Measurements from ENCODE around the gene JPT1.

The JPT1 gene

DNA sequence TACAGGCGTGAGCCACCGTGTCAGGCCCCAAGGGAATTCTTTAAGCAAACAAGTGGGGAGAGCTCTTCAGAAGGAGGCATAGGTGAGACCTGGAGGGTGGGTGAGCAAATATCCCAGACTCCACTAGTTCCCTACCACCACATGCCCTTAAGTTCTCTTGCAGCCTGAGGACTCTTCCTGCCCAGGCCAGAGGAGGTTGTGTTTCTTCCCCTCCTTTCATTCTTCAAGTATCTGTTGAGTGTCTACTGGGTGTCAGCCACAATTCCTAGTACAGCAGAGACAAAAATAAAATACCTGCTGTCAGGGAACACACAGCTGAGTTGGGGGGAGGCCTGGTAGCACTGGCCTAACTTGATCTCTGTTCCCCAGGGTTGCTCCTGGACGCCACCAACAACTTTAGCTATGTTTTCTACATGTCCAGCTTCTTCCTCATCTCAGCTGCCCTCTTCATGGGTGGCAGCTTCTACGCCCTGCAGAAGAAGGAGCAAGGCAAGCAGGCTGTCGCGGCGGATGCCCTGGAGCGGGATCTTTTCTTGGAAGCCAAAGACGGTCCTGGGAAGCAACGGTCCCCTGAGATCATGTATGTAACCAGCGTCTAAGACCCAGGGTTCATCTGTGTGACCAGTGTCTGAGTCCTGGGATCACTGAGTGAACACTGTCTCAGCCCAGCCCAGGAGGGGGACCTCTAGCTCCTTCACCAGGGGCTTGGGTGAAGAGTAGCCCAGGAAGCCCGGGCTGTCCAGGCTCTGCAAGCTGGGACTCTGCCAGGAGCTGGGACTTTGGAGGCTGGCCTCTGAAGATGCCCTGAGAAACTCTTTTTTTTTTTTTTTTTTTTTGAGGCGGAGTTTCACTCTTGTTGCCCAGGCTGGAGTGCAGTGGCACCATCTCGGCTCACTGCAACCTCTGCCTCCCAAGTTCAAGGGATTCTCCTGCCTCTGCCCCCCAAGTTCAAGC, 50.4 kb downstream of the JPT1 start:
- H3K4me3 ChIP-seq (ENCODE audit: extremely low read depth, insufficient read depth, low read length, poor library complexity, severe bottlenecking): no peak overlapping the region
- 94 to 97% methylated on average over 10 to 11 of the region's 14 CpGs for WGBS, 2 experiments (ENCODE audit: insufficient coverage in 2 of 2)
- no peaks in the 10 kb centered on the region for H3K4me1 ChIP-seq (ENCODE audit: control insufficient read depth, insufficient read depth, low read length, poor library complexity, severe bottlenecking)
- no peak overlapping the region for H3K27ac ChIP-seq (ENCODE audit: low read depth, low read length, severe bottlenecking)
- H3K36me3 ChIP-seq (ENCODE audit: control insufficient read depth, insufficient read depth, low read length): peaks cover 19% of the 10 kb centered on the region
- H3K9me3 ChIP-seq (ENCODE audit: control insufficient read depth, low read length): no peaks in the 10 kb centered on the region

DNA sequence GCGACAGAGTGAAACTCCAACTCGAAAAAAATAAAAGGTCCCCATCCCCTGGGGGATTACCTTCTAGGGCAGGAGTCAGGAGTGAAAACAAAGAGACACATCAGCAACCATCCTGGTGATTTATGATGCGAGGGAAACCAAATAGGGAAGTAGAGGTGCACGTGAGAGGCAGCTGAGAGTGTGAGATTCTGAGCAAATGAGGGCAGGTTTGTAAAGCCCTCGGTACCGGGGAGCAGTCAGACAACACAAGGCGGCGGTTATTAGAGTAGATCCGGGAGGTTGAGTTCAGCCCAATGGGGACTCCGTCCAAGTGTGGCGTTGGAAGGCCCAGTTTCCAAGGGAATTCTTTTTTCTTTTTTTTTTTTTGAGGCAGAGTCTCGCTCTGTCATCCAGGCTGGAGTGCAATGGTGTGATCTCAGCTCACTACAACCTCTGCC, 51.9 kb downstream of the JPT1 start:
- no peaks in the 10 kb centered on the region for H3K4me1 ChIP-seq (ENCODE audit: control insufficient read depth, insufficient read depth, low read length, poor library complexity, severe bottlenecking)
- peaks cover 29% of the 10 kb centered on the region for H3K36me3 ChIP-seq (ENCODE audit: control insufficient read depth, insufficient read depth, low read length)
- no peak overlapping the region for H3K27ac ChIP-seq (ENCODE audit: low read depth, low read length, severe bottlenecking)
- WGBS, 2 experiments (ENCODE audit: insufficient coverage in 2 of 2): 79 to 80% methylated on average over 11 to 12 of the region's 12 CpGs
- H3K9me3 ChIP-seq (ENCODE audit: control insufficient read depth, low read length): no peaks in the 10 kb centered on the region
- no peak overlapping the region for H3K4me3 ChIP-seq (ENCODE audit: extremely low read depth, insufficient read depth, low read length, poor library complexity, severe bottlenecking)

DNA sequence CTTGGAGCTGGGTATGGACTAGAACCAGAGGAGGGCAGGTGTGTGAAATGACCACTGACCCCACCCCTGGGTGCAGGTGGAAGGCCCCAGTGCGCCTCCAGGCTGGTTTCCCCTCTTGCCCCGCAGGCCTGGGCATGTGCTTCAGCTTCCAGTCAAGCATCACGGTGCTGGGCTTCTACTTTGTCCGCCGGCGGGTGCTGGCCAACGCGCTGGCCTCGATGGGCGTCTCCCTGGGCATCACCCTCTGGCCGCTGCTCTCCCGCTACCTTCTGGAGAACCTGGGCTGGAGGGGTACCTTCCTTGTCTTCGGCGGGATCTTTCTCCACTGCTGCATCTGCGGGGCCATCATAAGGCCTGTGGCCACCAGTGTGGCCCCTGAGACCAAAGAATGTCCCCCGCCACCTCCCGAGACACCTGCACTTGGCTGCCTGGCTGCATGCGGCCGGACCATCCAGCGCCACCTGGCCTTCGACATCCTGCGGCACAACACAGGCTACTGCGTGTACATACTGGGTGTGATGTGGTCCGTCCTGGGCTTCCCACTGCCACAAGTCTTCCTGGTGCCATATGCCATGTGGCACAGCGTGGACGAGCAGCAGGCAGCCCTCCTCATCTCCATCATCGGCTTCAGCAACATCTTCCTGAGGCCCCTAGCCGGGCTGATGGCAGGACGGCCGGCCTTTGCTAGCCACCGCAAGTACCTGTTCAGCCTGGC, 54.3 kb downstream of the JPT1 start:
- Histone ChIP-seq H3K36me3 (ENCODE audit: control insufficient read depth, insufficient read depth, low read length) (peaks cover 29% of the 10 kb centered on the region), H3K4me1 (ENCODE audit: control insufficient read depth, insufficient read depth, low read length, poor library complexity, severe bottlenecking) (peaks cover 3% of the 10 kb centered on the region), H3K4me3 (ENCODE audit: extremely low read depth, insufficient read depth, low read length, poor library complexity, severe bottlenecking) (no peak overlapping the region), H3K27ac (ENCODE audit: low read depth, low read length, severe bottlenecking) (no peak overlapping the region), H3K9me3 (ENCODE audit: control insufficient read depth, low read length) (no peaks in the 10 kb centered on the region)
- 97 to 99% methylated on average over 30 to 31 of the region's 31 CpGs for WGBS, 2 experiments (ENCODE audit: insufficient coverage in 2 of 2)

DNA sequence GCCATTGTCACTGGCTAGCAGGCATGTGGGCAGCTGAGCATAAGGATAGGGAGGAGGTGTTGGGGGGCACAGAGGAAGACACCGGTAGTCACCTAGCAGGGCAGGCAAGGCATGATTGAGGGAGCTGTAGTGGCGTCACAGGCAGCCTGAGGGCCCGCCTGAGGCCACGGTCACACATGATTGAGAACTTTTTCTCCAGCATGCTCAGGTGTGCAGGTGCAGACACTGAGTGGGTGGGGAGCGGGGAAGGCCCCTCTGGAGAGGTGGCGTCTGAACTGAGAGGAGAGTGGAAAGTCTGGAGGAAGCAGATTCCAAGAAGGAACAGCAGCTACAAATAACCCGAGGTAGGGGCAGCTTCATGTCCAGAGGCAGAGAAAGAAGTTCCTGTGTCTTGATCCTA, 55.5 kb downstream of the JPT1 start:
- H3K4me1 ChIP-seq (ENCODE audit: control insufficient read depth, insufficient read depth, low read length, poor library complexity, severe bottlenecking): peaks cover 3% of the 10 kb centered on the region
- no peaks in the 10 kb centered on the region for H3K9me3 ChIP-seq (ENCODE audit: control insufficient read depth, low read length)
- H3K36me3 ChIP-seq (ENCODE audit: control insufficient read depth, insufficient read depth, low read length): peaks cover 29% of the 10 kb centered on the region
- WGBS, 2 experiments (ENCODE audit: insufficient coverage in 2 of 2): 81 to 88% methylated on average over 6 to 7 of the region's 7 CpGs
- H3K27ac ChIP-seq (ENCODE audit: low read depth, low read length, severe bottlenecking): no peak overlapping the region
- H3K4me3 ChIP-seq (ENCODE audit: extremely low read depth, insufficient read depth, low read length, poor library complexity, severe bottlenecking): no peak overlapping the region

DNA sequence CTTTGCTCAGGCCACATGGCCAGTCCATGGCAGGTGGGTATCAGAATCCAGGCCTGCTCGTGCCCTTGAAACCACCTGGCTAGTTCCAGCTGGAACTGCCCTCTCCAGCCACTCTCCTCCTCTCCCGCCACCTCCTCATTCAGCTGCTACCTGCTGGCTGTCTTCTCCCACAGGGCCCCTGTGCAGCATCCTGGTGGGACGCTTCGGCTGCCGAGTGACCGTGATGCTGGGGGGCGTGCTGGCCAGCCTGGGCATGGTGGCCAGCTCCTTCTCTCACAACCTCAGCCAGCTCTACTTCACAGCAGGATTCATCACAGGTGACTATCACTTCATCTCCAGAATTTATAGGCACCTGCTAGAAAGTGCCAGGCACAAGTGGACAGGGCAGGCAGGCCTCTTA, 56.4 kb downstream of the JPT1 start:
- Histone ChIP-seq H3K4me1 (ENCODE audit: control insufficient read depth, insufficient read depth, low read length, poor library complexity, severe bottlenecking) (peaks cover 3% of the 10 kb centered on the region), H3K36me3 (ENCODE audit: control insufficient read depth, insufficient read depth, low read length) (peaks cover 29% of the 10 kb centered on the region), H3K4me3 (ENCODE audit: extremely low read depth, insufficient read depth, low read length, poor library complexity, severe bottlenecking) (no peak overlapping the region), H3K9me3 (ENCODE audit: control insufficient read depth, low read length) (no peaks in the 10 kb centered on the region), H3K27ac (ENCODE audit: low read depth, low read length, severe bottlenecking) (no peak overlapping the region)
- WGBS, 2 experiments (ENCODE audit: insufficient coverage in 2 of 2): 88 to 100% methylated on average over 7 of the region's 7 CpGs

DNA sequence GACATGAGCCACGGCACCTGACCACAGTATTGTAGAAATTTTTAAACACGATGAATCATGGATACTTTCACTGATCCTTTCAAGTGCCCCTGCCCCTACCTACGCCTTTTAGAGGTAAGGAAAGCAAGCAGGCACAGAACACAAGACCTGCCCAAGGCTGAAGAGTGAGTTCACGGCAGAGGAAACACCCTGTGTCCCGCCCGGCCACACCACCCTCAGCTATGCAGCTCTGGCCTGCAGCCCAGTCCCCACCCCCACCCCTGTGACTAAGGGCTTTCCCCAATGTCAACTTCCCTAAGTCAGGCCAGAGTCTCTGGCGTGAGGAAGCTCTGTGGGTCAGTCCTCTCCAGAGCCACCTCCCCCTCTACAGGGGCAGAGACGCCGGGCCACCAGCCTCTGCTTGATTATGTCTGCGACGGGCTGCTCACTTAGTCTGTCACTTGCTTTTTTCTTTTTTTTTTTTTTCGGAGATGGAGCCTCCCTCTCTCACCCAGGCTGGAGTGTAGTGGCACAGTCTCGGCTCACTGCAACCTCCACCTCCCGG, 58.2 kb downstream of the JPT1 start:
- H3K4me3 ChIP-seq (ENCODE audit: extremely low read depth, insufficient read depth, low read length, poor library complexity, severe bottlenecking): no peak overlapping the region
- H3K36me3 ChIP-seq (ENCODE audit: control insufficient read depth, insufficient read depth, low read length): peaks cover 29% of the 10 kb centered on the region
- peaks cover 12% of the 10 kb centered on the region for H3K4me1 ChIP-seq (ENCODE audit: control insufficient read depth, insufficient read depth, low read length, poor library complexity, severe bottlenecking)
- WGBS, 2 experiments (ENCODE audit: insufficient coverage in 2 of 2): 74 to 75% methylated on average over 11 of the region's 14 CpGs
- peak overlapping the region; percentile 59 for H3K27ac ChIP-seq (ENCODE audit: low read depth, low read length, severe bottlenecking)
- no peaks in the 10 kb centered on the region for H3K9me3 ChIP-seq (ENCODE audit: control insufficient read depth, low read length)

DNA sequence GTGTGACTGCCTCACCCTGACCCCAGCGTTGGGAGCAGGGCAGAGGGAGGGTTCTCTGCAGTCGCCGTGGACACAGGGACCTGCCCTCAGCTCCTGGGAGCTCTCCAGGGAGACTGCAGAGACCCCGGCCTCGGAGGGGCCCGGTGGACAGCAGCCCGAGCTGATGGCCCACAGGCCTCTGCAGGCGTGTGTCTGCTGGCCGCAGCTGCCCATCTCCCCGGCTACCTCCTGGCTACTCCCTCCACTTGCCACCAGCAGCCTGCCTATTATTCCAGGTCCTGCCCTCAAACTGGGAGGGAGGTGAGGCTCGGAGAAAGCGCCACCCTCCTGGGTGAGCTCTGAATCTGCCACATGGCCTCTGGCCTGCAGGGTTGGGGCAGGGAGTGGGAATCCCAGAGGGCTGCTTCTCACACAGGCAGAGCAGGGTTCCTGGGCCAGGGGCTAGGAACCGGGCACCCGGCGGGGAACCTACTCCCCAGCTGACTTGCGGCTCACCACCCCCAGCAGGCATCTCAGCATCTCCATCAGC, 59.4 kb downstream of the JPT1 start:
- 76 to 86% methylated on average over 14 to 16 of the region's 16 CpGs for WGBS, 2 experiments (ENCODE audit: insufficient coverage in 2 of 2)
- no peaks in the 10 kb centered on the region for H3K9me3 ChIP-seq (ENCODE audit: control insufficient read depth, low read length)
- H3K27ac ChIP-seq (ENCODE audit: low read depth, low read length, severe bottlenecking): peak overlapping the region; percentile 36
- H3K4me3 ChIP-seq (ENCODE audit: extremely low read depth, insufficient read depth, low read length, poor library complexity, severe bottlenecking): no peak overlapping the region
- peaks cover 15% of the 10 kb centered on the region for H3K4me1 ChIP-seq (ENCODE audit: control insufficient read depth, insufficient read depth, low read length, poor library complexity, severe bottlenecking)
- H3K36me3 ChIP-seq (ENCODE audit: control insufficient read depth, insufficient read depth, low read length): peaks cover 20% of the 10 kb centered on the region

DNA sequence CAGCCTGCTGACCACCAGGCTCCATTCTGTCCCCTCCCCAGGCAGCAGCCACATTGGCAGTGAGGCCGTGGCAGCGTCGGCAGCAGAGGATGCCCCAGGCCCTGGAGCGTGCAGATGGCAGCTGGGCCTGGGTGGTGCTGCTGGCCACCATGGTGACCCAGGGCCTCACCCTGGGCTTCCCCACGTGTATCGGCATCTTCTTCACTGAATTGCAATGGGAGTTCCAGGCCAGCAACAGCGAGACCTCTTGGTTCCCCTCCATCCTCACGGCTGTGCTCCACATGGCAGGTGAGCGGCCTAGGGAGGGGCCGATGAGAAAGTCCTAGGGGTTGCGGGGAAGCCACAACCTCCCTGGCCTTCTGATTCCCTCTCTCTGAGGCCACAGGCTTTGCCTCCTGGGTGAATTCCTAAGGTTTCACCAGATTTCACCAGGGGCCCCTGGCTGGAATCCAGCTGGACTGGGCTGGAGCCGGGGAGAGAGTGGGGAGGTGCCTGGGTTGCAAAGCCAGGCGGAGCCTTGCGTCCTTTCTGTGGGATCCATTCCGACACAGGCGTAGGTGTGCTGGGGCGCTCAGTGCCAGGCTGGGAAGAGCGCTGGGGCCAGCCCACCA, 60.7 kb downstream of the JPT1 start:
- 94 to 96% methylated on average over 17 to 18 of the region's 18 CpGs for WGBS, 2 experiments (ENCODE audit: insufficient coverage in 2 of 2)
- Histone ChIP-seq H3K9me3 (ENCODE audit: control insufficient read depth, low read length) (no peaks in the 10 kb centered on the region), H3K36me3 (ENCODE audit: control insufficient read depth, insufficient read depth, low read length) (peaks cover 10% of the 10 kb centered on the region), H3K27ac (ENCODE audit: low read depth, low read length, severe bottlenecking) (no peak overlapping the region), H3K4me3 (ENCODE audit: extremely low read depth, insufficient read depth, low read length, poor library complexity, severe bottlenecking) (no peak overlapping the region), H3K4me1 (ENCODE audit: control insufficient read depth, insufficient read depth, low read length, poor library complexity, severe bottlenecking) (peaks cover 20% of the 10 kb centered on the region)

DNA sequence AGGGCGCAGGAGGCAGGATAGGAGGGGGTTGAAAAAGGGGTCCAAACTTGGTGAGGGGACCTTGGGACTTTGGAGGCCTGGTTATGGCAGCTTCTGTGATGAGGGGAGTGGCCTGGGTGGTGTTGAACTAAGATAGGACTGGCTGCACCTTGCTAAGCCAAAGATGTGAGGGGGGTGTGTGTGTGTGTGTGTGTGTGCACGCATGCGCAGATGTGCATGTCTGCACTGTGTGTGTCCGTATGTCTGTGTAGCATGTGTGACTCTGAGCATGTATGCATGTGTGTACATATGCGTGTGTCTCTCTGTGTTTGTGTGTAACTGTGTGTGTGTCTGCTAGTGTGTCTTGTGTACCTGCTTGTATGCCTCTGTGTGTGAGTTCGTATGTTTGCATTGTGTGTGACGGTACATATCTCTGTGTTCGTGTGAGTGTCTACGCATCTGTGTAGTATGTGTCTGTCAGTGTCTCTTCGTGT, 62.4 kb downstream of the JPT1 start:
- H3K4me1 ChIP-seq (ENCODE audit: control insufficient read depth, insufficient read depth, low read length, poor library complexity, severe bottlenecking): peaks cover 24% of the 10 kb centered on the region
- H3K4me3 ChIP-seq (ENCODE audit: extremely low read depth, insufficient read depth, low read length, poor library complexity, severe bottlenecking): no peak overlapping the region
- no peak overlapping the region for H3K27ac ChIP-seq (ENCODE audit: low read depth, low read length, severe bottlenecking)

More for the DNA sequence above, 62.4 kb downstream of the JPT1 start:
- no peaks in the 10 kb centered on the region for H3K36me3 ChIP-seq (ENCODE audit: control insufficient read depth, insufficient read depth, low read length)
- H3K9me3 ChIP-seq (ENCODE audit: control insufficient read depth, low read length): no peaks in the 10 kb centered on the region
- WGBS, 2 experiments (ENCODE audit: insufficient coverage in 2 of 2): 84 to 87% methylated on average over 8 of the region's 10 CpGs
